HL-60 (cell line): Measurements from ENCODE around the gene WBP1.

ENCODE experiments used
- CTCF ChIP-seq: IDR thresholded peaks from one replicate; pipeline ENCODE4 v1.5.1; 2011; ENCODE audit warnings: low read length, control low read depth, inconsistent platforms; ENCODE audit not compliant: insufficient read depth
- GABPA ChIP-seq: IDR thresholded peaks from 2 replicates; pipeline ENCODE4 v1.6.1; 2012; ENCODE audit warnings: low read depth
- POLR2AphosphoS5 ChIP-seq: IDR thresholded peaks from 2 replicates; pipeline ENCODE4 v1.6.1; 2012; ENCODE audit warnings: low read depth
- REST ChIP-seq: IDR thresholded peaks from 2 replicates; pipeline ENCODE4 v1.6.1; 2012; ENCODE audit warnings: low read depth; ENCODE audit not compliant: insufficient replicate concordance

GRCh38 chr2:74499940-74500577, 41.8 kb downstream of the WBP1 start:
- TF ChIP-seq GABPA (no peak), CTCF (no peak), POLR2AphosphoS5 (no peak), REST (no peak)
